ENCODE measurements around the gene IL6. TPM values are rescaled to one million over a fixed set of nuclear protein-coding genes. Genes with fewer than 3 reads are reported as not detected.

The IL6 gene
- total RNA-seq, 2 donors from 2014 or later, result 0.46 to 2.4 TPM

- H3K9me3 Mint-ChIP-seq, result no peaks in the 10 kb centered on the region
- ATAC-seq (replicated peaks in 1 of 2) (no peak), DNase-seq (no peak)
- peaks cover 66% of the 10 kb centered on the region for H3K27me3 Mint-ChIP-seq (ENCODE audit: low read depth)
- H3K4me1 Mint-ChIP-seq (ENCODE audit: low read depth), result peaks cover 35% of the 10 kb centered on the region
- no peak overlapping the region for H3K27ac Mint-ChIP-seq
- H3K4me3 Mint-ChIP-seq, result no peak overlapping the region
- no peaks in the 10 kb centered on the region for H3K36me3 Mint-ChIP-seq (ENCODE audit: insufficient read depth in 2 of 2)
Measured at GRCh38 chr7:22724861-22725260, 2.1 kb upstream of the IL6 start.

GRCh38 chr7:22725585-22725984 is 1.4 kb upstream of the IL6 start:
- Mint-ChIP-seq H3K27me3 (ENCODE audit: low read depth) (peaks cover 66% of the 10 kb centered on the region), H3K27ac (no peak overlapping the region), H3K36me3 (ENCODE audit: insufficient read depth in 2 of 2) (no peaks in the 10 kb centered on the region), H3K9me3 (no peaks in the 10 kb centered on the region), H3K4me3 (no peak overlapping the region), H3K4me1 (ENCODE audit: low read depth) (peaks cover 35% of the 10 kb centered on the region)
- DNase-seq (no peak), ATAC-seq (replicated peaks in 1 of 2) (no peak)

- Mint-ChIP-seq H3K27ac (no peak overlapping the region), H3K27me3 (ENCODE audit: low read depth) (peaks cover 67% of the 10 kb centered on the region), H3K4me1 (ENCODE audit: low read depth) (peaks cover 43% of the 10 kb centered on the region), H3K9me3 (no peaks in the 10 kb centered on the region), H3K4me3 (peak overlapping the region; percentile 26 to 66), H3K36me3 (ENCODE audit: insufficient read depth in 2 of 2) (no peaks in the 10 kb centered on the region)
- peak; percentile 55 to 61 for DNase-seq
- peak; percentile 88 to 89 for ATAC-seq (replicated peaks in 1 of 2)
Measured at GRCh38 chr7:22726345-22726906, 574 bp upstream of the IL6 start.

- no peaks in the 10 kb centered on the region for H3K36me3 Mint-ChIP-seq (ENCODE audit: insufficient read depth in 2 of 2)
- DNase-seq (no peak), ATAC-seq (replicated peaks in 1 of 2) (no peak)
- no peak overlapping the region for H3K27ac Mint-ChIP-seq
- peaks cover 44% of the 10 kb centered on the region for H3K4me1 Mint-ChIP-seq (ENCODE audit: low read depth)
- no peaks in the 10 kb centered on the region for H3K9me3 Mint-ChIP-seq
- peaks cover 65% of the 10 kb centered on the region for H3K27me3 Mint-ChIP-seq (ENCODE audit: low read depth)
- peak overlapping the region; percentile 59 to 66 for H3K4me3 Mint-ChIP-seq
Measured at GRCh38 chr7:22727714-22728035, 675 bp downstream of the IL6 start.

GRCh38 chr7:22728401-22729029 is 1.5 kb downstream of the IL6 start:
- peaks cover 57% of the 10 kb centered on the region for H3K27me3 Mint-ChIP-seq (ENCODE audit: low read depth)
- H3K4me1 Mint-ChIP-seq (ENCODE audit: low read depth), result peaks cover 37% of the 10 kb centered on the region
- no peak overlapping the region for H3K4me3 Mint-ChIP-seq
- H3K36me3 Mint-ChIP-seq (ENCODE audit: insufficient read depth in 2 of 2), result no peaks in the 10 kb centered on the region
- H3K9me3 Mint-ChIP-seq, result no peaks in the 10 kb centered on the region
- no peak for ATAC-seq (replicated peaks in 1 of 2)
- no peak for DNase-seq
- no peak overlapping the region for H3K27ac Mint-ChIP-seq

- DNase-seq (no peak), ATAC-seq (replicated peaks in 1 of 2) (no peak)
- H3K27me3 Mint-ChIP-seq (ENCODE audit: low read depth), result peaks cover 58% of the 10 kb centered on the region
- no peak overlapping the region for H3K4me3 Mint-ChIP-seq
- no peaks in the 10 kb centered on the region for H3K36me3 Mint-ChIP-seq (ENCODE audit: insufficient read depth in 2 of 2)
- H3K4me1 Mint-ChIP-seq (ENCODE audit: low read depth), result peaks cover 43% of the 10 kb centered on the region
- no peaks in the 10 kb centered on the region for H3K9me3 Mint-ChIP-seq
- no peak overlapping the region for H3K27ac Mint-ChIP-seq
Measured at GRCh38 chr7:22729180-22729825, 2.3 kb downstream of the IL6 start.

GRCh38 chr7:22730066-22730710 is 3.2 kb downstream of the IL6 start:
- Mint-ChIP-seq H3K27me3 (ENCODE audit: low read depth) (peaks cover 59% of the 10 kb centered on the region), H3K27ac (no peak overlapping the region), H3K36me3 (ENCODE audit: insufficient read depth in 2 of 2) (no peaks in the 10 kb centered on the region), H3K4me3 (no peak overlapping the region), H3K9me3 (no peaks in the 10 kb centered on the region), H3K4me1 (ENCODE audit: low read depth) (peaks cover 43% of the 10 kb centered on the region)
- DNase-seq (no peak), ATAC-seq (replicated peaks in 1 of 2) (no peak)

- Mint-ChIP-seq H3K36me3 (ENCODE audit: insufficient read depth in 2 of 2) (no peaks in the 10 kb centered on the region), H3K27me3 (ENCODE audit: low read depth) (peaks cover 50% of the 10 kb centered on the region), H3K27ac (no peak overlapping the region), H3K4me3 (peak overlapping the region; percentile 7 to 28), H3K9me3 (no peaks in the 10 kb centered on the region), H3K4me1 (ENCODE audit: low read depth) (peaks cover 34% of the 10 kb centered on the region)
- no peak for DNase-seq
- no peak for ATAC-seq (replicated peaks in 1 of 2)
Measured at GRCh38 chr7:22730921-22731654, 4.1 kb downstream of the IL6 start.

- H3K4me3 Mint-ChIP-seq, result no peak overlapping the region
- H3K9me3 Mint-ChIP-seq, result peaks cover 0 to 2% of the 10 kb centered on the region in 2 donors
- peaks cover 27% of the 10 kb centered on the region for H3K4me1 Mint-ChIP-seq (ENCODE audit: low read depth)
- ATAC-seq (replicated peaks in 1 of 2), result no peak
- no peak overlapping the region for H3K27ac Mint-ChIP-seq
- H3K36me3 Mint-ChIP-seq (ENCODE audit: insufficient read depth in 2 of 2), result peaks cover 0 to 2% of the 10 kb centered on the region in 2 donors
- H3K27me3 Mint-ChIP-seq (ENCODE audit: low read depth), result peaks cover 49% of the 10 kb centered on the region
- DNase-seq, result no peak
Measured at GRCh38 chr7:22731766-22732165, 4.8 kb downstream of the IL6 start.

GRCh38 chr7:22732556-22733126 is 5.6 kb downstream of the IL6 start:
- H3K4me3 Mint-ChIP-seq, result no peak overlapping the region
- peaks cover 19% of the 10 kb centered on the region for H3K4me1 Mint-ChIP-seq (ENCODE audit: low read depth)
- H3K27me3 Mint-ChIP-seq (ENCODE audit: low read depth), result peaks cover 49% of the 10 kb centered on the region
- H3K36me3 Mint-ChIP-seq (ENCODE audit: insufficient read depth in 2 of 2), result peaks cover 2 to 5% of the 10 kb centered on the region in 2 donors
- H3K27ac Mint-ChIP-seq, result no peak overlapping the region
- DNase-seq (no peak), ATAC-seq (replicated peaks in 1 of 2) (peak in 1 of 2 donors; percentile 44)
- H3K9me3 Mint-ChIP-seq, result peaks cover 0 to 7% of the 10 kb centered on the region in 2 donors

- H3K4me1 Mint-ChIP-seq (ENCODE audit: low read depth), result peaks cover 19% of the 10 kb centered on the region
- H3K36me3 Mint-ChIP-seq (ENCODE audit: insufficient read depth in 2 of 2), result peaks cover 2 to 5% of the 10 kb centered on the region in 2 donors
- ATAC-seq (replicated peaks in 1 of 2) (peak; percentile 55 to 58), DNase-seq (no peak)
- peak overlapping the region in 1 of 2 donors; percentile 47 for H3K4me3 Mint-ChIP-seq
- peaks cover 0 to 7% of the 10 kb centered on the region in 2 donors for H3K9me3 Mint-ChIP-seq
- H3K27me3 Mint-ChIP-seq (ENCODE audit: low read depth), result peaks cover 47% of the 10 kb centered on the region
- H3K27ac Mint-ChIP-seq, result no peak overlapping the region
Measured at GRCh38 chr7:22733761-22734160, 6.8 kb downstream of the IL6 start.

- no peak overlapping the region for H3K4me3 Mint-ChIP-seq
- no peak overlapping the region for H3K27ac Mint-ChIP-seq
Measured at GRCh38 chr7:22743014-22743413, 16.0 kb downstream of the IL6 start.

More at GRCh38 chr7:22743014-22743413, 16.0 kb downstream of the IL6 start:
- Mint-ChIP-seq H3K27me3 (ENCODE audit: low read depth) (peaks cover 29% of the 10 kb centered on the region), H3K9me3 (no peaks in the 10 kb centered on the region), H3K36me3 (ENCODE audit: insufficient read depth in 2 of 2) (no peaks in the 10 kb centered on the region), H3K4me1 (ENCODE audit: low read depth) (no peaks in the 10 kb centered on the region)
- DNase-seq (no peak), ATAC-seq (replicated peaks in 1 of 2) (no peak)

Measured in activated T-cell treated with anti-CD3 and anti-CD28 coated beads, Interleukin-2, amount 50 U/mL, for 72 hours (primary cell).